Measurements from ENCODE around the gene RRAS2. TPM values are rescaled to one million over a fixed set of nuclear protein-coding genes. Genes with fewer than 3 reads are reported as not detected.
A peak's percentile ranks its signal among the peaks of the same experiment; 100 is the strongest.

The RRAS2 gene
- total and polyA plus RNA-seq, 10 of the 15 experiments (the other 5 are each of a cell fraction or from before 2014, with no cell fraction given): 26.9 to 72.4 (median 45.4) TPM

GRCh38 chr11:14315130-14315529 is 43.9 kb downstream of the RRAS2 start (continued):
- no peak for TF ChIP-seq ESRRA (IDR thresholded peaks at IDR 0.05; ENCODE audit: low read length)
- peak; percentile 84 for TF ChIP-seq NR2F1 (conservative IDR thresholded peaks at IDR 0.05)
- TF ChIP-seq CBX5 (IDR thresholded peaks at IDR 0.05; ENCODE audit: low read depth): no peak
- TF ChIP-seq CREB1 (IDR thresholded peaks at IDR 0.05; ENCODE audit: low read depth): peak; percentile 38; the same call in 1 of the 2 replicates
- no peak for TF ChIP-seq BHLHE40 (IDR thresholded peaks at IDR 0.05; ENCODE audit: borderline replicate concordance in 1 of 2, low read depth in 2 of 2, low read length in 1 of 2)
- TF ChIP-seq CHD1 (IDR thresholded peaks at IDR 0.05; ENCODE audit: low read depth, low read length): no peak
- no peak for TF ChIP-seq SREBF1 (IDR thresholded peaks at IDR 0.05; ENCODE audit: low read length)
- TF ChIP-seq HCFC1 (IDR thresholded peaks at IDR 0.05; ENCODE audit: low read length): no peak
- no peak for TF ChIP-seq ZNF687 (IDR thresholded peaks at IDR 0.05)
- TF ChIP-seq KDM1A (IDR thresholded peaks at IDR 0.05; ENCODE audit: borderline replicate concordance): no peak
- no peak for TF ChIP-seq ELK1 (IDR thresholded peaks at IDR 0.05; ENCODE audit: low read depth, low read length)
- no peak for TF ChIP-seq SRF (IDR thresholded peaks at IDR 0.05; ENCODE audit: low read depth in 2 of 2, low read length in 2 of 2)
- TF ChIP-seq FOS (IDR thresholded peaks at IDR 0.05; ENCODE audit: borderline replicate concordance, extremely low read depth, insufficient read length): no peak
- 0 out of 2 replicates have a peak, but pooled peaks have one; percentile 11 for TF ChIP-seq DPF2 (IDR thresholded peaks at IDR 0.05)
- no peak for TF ChIP-seq NFYA (IDR thresholded peaks at IDR 0.05; ENCODE audit: borderline replicate concordance, low read depth, low read length)
